ENCODE results near the gene HOXB3. TPM values are rescaled to one million over a fixed set of nuclear protein-coding genes. Genes with fewer than 3 reads are reported as not detected.
A peak's percentile ranks its signal among the peaks of the same experiment; 100 is the strongest.
"Not testable (repeated sequence)": the region's sequence is repeated elsewhere in the genome, so short reads cannot be mapped to it uniquely, and the experiment has no call there.

The HOXB3 gene
- polyA plus RNA-seq, 3 donors: 153 to 258 (median 169) TPM

GRCh38 chr17:48527547-48527932 is 62.5 kb downstream of the HOXB3 start:
- DNase-seq (ENCODE audit: extremely low read depth in 1 of 11, low read depth in 9 of 11, low spot score in 4 of 11): no peak

DNA sequence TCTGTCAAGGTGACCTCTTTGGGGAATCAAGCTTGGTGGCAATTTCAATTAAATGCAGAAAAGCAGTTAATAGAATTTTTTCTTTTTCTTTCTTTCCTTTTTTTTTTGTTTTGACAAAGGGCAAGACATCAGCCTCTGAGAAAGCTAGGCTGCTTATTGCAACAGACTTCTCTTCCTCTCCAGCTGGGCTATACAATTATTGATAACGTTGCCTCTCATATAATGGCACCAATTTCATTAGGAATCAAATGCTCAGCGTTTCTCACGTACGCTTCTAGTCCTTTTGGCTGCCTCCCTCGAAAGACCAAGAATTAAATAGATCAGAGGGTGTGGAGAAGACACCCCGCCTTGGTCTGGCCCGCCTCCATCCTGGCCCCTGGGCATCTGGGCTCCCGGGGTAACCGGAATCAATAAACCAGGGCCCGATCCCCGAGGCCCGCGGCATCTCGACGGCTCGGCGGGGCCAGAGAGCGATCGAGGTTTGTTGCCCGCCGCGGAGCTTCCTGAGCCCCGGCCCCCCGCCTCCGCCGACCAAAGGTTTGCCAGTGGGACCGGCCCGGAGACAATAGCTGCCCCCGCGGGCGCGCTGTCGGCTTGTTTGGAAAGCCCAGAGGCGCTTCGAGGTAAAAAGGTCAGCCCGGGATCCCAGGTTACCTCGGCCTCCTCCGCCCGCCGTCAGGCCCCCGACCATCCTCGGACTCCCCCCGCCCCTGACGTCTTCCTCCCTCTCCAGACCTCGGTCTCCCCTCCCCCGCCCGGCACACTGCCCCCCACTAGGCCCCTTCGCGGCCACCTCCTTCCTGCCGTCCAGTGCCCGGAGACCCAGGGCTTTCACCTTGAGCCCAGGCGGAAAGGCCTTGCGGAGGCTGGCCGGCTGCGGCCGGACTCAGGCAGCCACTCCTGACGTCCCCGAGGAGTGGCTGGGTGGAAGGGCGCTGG is 63.2 kb downstream of the HOXB3 start:
- no peak for DNase-seq (ENCODE audit: extremely low read depth in 1 of 11, low read depth in 9 of 11, low spot score in 4 of 11)

- no peak for DNase-seq (ENCODE audit: extremely low read depth in 1 of 11, low read depth in 9 of 11, low spot score in 4 of 11)
Observed at GRCh38 chr17:48523010-48523409, 67.0 kb downstream of the HOXB3 start.

DNA sequence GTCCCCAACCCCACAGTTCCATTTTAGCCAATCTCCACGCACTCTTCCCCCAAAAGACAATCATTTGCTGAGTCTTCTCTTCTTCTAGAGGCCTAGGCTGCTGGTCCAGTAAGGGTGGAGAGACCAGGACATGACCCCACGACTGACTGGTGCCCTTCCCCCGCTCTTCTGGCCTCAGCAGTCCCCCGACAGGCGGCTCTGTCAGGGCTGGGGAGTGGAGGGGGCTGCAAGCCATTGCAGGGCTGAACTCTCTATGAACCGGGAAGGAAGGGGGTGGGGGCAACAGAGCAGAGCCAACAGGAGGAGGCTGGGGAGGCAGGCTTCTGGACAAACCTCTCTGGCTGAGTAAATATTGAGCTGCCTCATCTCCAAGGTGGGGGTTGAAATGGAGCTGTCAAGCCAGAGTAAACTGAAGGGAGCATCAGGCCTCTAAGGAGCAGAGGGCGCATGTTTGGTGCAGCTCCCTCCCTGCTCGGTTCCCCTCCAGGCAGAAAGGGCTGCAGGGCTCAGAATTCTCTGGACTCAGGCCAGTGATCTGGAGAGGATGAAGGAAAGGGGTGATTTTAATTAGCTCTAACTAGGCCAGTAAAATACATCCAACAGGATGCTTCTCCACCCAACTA is 67.9 kb downstream of the HOXB3 start:
- DNase-seq (ENCODE audit: extremely low read depth in 1 of 11, low read depth in 9 of 11, low spot score in 4 of 11): peak in 7 of 11 donors; percentile 74 to 89 (median 87)

DNA sequence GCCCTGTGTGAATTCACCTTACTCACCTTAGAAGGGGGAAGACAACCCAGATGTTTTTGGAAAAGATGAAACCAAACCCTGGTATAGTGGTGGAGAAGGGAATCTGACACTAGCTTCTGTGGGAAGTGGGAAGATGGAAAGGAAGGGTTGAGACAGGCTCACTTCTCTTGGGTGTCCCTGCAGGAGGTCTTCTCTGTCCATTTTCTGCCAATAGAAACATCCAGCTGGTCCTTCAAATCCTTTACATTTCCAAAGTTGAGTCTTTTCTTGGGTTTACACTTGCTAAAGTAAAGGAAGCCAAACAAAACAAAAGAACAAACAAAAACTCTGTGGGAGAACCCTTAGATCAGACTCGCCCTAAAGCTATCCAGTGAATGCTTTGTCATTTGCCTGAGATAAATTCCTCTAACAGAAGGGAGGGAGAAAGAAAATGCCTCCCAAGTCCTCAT is 69.4 kb downstream of the HOXB3 start:
- DNase-seq (ENCODE audit: extremely low read depth in 1 of 11, low read depth in 9 of 11, low spot score in 4 of 11): no peak

DNA sequence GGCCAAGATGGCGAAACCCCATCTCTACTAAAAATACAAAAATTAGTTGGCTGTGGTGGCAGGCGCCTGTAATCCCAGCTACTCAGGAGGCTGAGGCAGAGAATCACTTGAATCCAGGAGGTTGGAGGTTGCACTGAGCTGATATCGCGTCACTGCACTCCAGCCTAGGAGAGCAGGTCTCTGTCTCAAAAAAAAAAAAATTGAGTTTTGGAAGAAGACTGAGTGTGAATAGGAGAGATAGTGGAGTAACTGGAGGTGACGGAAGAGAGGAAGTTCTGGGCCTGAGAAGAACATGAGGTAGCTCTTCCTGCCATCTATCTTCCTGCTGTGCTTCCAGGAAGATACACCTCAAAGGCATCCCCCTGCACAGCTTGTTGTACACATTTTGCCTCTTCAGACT is 70.6 kb downstream of the HOXB3 start:
- no peak for DNase-seq (ENCODE audit: extremely low read depth in 1 of 11, low read depth in 9 of 11, low spot score in 4 of 11)

GRCh38 chr17:48517478-48517877 is 72.6 kb downstream of the HOXB3 start:
- no peak for DNase-seq (ENCODE audit: extremely low read depth in 1 of 11, low read depth in 9 of 11, low spot score in 4 of 11)

GRCh38 chr17:48515925-48516900 is 73.8 kb downstream of the HOXB3 start:
- no peak for DNase-seq (ENCODE audit: extremely low read depth in 1 of 11, low read depth in 9 of 11, low spot score in 4 of 11)

GRCh38 chr17:48514477-48514876 is 75.6 kb downstream of the HOXB3 start:
- DNase-seq (ENCODE audit: extremely low read depth in 1 of 11, low read depth in 9 of 11, low spot score in 4 of 11): no peak

DNA sequence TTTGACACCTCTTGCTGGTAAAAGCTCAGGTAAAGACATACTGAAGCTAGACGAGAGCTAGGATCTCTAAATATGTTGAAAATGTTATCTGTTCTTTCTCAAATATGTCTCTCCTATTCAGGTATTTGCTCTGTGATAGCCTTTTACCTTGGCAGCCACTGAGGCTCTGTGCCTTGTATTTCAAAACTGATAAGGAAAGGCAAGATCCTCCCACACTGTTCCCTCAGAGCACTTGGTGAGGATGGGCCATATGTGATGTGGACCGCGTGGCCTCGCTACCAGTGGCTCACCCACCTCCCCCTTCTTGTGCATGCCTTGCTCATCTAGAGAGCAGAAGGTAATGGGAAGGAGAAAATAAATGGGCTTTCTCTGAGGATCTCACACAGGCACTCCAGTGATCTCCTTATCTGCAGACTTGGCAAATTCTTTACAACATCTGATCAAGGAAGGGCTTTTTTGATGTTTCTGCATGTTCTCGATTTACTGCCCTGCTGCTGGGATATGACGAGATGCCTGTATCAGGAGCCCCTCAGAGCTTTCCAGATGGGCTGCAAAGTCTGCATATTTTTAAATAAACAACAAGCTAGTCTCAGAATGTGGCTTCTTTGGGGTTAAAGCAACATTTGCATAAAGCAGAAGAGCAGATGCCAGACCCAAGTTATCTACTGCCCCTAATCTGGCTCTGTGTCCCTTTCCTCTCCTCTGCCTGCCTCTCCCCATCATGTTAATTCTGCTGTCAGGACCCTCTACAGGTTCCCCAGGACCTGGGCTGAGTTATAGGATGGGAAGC is 76.2 kb downstream of the HOXB3 start:
- no peak for DNase-seq (ENCODE audit: extremely low read depth in 1 of 11, low read depth in 9 of 11, low spot score in 4 of 11)

GRCh38 chr17:48513097-48513496 is 76.9 kb downstream of the HOXB3 start:
- no peak for DNase-seq (ENCODE audit: extremely low read depth in 1 of 11, low read depth in 9 of 11, low spot score in 4 of 11)

- DNase-seq (ENCODE audit: extremely low read depth in 1 of 11, low read depth in 9 of 11, low spot score in 4 of 11): no peak
Observed at GRCh38 chr17:48510761-48511604, 79.1 kb downstream of the HOXB3 start.

- no peak for DNase-seq (ENCODE audit: extremely low read depth in 1 of 11, low read depth in 9 of 11, low spot score in 4 of 11)
Observed at GRCh38 chr17:48510381-48510760, 79.7 kb downstream of the HOXB3 start.

DNA sequence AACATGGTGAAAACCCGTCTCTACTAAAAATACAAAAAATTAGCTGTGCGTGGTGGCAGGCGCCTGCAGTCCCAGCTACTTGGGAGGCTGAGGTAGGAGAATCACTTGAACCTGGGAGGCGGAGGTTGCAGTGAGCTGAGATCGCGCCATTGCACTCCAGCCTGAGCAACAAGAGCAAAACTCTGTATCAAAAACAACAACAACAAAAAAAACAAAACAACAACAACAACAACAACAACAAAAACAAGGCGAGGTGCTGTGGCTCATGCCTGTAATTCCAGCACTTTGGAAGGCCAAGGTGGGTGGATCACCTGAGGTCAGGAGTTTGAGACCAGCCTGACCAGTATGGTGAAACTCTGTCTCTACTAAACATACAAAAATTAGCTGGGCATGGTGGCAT is 80.3 kb downstream of the HOXB3 start:
- DNase-seq (ENCODE audit: extremely low read depth in 1 of 11, low read depth in 9 of 11, low spot score in 4 of 11): not testable (repeated sequence)

- no peak for DNase-seq (ENCODE audit: extremely low read depth in 1 of 11, low read depth in 9 of 11, low spot score in 4 of 11)
Observed at GRCh38 chr17:48506246-48506645, 83.8 kb downstream of the HOXB3 start.

- DNase-seq (ENCODE audit: extremely low read depth in 1 of 11, low read depth in 9 of 11, low spot score in 4 of 11): no peak
Observed at GRCh38 chr17:48505788-48506187, 84.3 kb downstream of the HOXB3 start.

DNA sequence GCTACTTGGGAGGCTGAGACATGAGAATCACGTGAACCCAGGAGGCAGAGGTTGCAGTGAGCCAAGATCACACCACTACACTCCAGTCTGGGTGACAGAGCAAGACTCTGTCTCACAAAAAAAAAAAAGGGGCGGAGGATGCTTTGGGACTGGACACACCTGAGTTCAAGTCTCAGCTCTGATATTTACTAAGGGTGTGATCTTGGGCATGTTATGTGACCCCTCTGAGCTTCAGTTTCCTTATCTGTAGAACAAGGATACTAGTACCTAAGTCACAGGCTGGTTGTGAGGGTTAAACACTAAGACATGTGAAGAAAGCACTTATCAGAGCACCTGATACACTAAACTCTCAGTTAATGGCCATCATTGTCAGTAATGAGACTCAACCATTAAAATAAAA is 85.1 kb downstream of the HOXB3 start:
- DNase-seq (ENCODE audit: extremely low read depth in 1 of 11, low read depth in 9 of 11, low spot score in 4 of 11): no peak

- peak in 1 of 11 donors; percentile 57 for DNase-seq (ENCODE audit: extremely low read depth in 1 of 11, low read depth in 9 of 11, low spot score in 4 of 11)
Observed at GRCh38 chr17:48503747-48504146, 86.3 kb downstream of the HOXB3 start.
